Esophagus muscularis mucosa (tissue), 4 donors: ENCODE measurements around the gene ELMO2. TPM values are rescaled to one million over a fixed set of nuclear protein-coding genes. Genes with fewer than 3 reads are reported as not detected.

ENCODE experiments used
- DNase-seq: peaks from one replicate; pipeline ENCODE4 v3.0.0-alpha.2; 2017; ENCODE audit errors: extremely low spot score
- H3K27ac ChIP-seq, 4 donors: fragments of 200-600 bp; sonication (generic); replicated peaks in 1 of 4; 1 replicate in 3 of 4; 2 replicates in 1 of 4; pipeline ENCODE4 v1.5.1; 2016 to 2019; ENCODE audit warnings: mild to moderate bottlenecking in 1 of 4
- H3K27me3 ChIP-seq, 4 donors: fragments of 200-600 bp; sonication (generic); one replicate each; pipeline versions ENCODE4 v1.5.1 to v1.6.0; 2016 to 2019
- H3K36me3 ChIP-seq, 4 donors: fragments of 200-600 bp; sonication (generic); one replicate each; pipeline ENCODE4 v1.5.1; 2016 to 2019
- H3K4me1 ChIP-seq, 4 donors: fragments of 200-600 bp; sonication (generic); one replicate each; pipeline ENCODE4 v1.5.1; 2016 to 2019
- H3K4me3 ChIP-seq, 4 donors: fragments of 200-600 bp; sonication (generic); 1 replicate in 2 of 4; 2 replicates in 2 of 4; pipeline ENCODE4 v1.5.1; 2016 to 2019; ENCODE audit warnings: mild to moderate bottlenecking in 4 of 4, moderate library complexity in 1 of 4
- H3K9me3 ChIP-seq, 4 donors: fragments of 200-600 bp; sonication (generic); 1 replicate in 3 of 4; 2 replicates in 1 of 4; pipeline ENCODE4 v1.5.1; 2016 to 2019
- CTCF ChIP-seq, 3 experiments: fragments of 200-600 bp in 2 of 3; fragments of 450-650 bp in 1 of 3; sonication (generic) in 2 of 3; IDR thresholded peaks; one replicate each; pipeline ENCODE4 v1.5.1; 2017 to 2019; ENCODE audit warnings: antibody characterized with exemption in 3 of 3, mild to moderate bottlenecking in 2 of 3, moderate library complexity in 1 of 3
- EP300 ChIP-seq: sonication (generic); formaldehyde crosslinking; IDR thresholded peaks from one replicate; pipeline ENCODE4 v1.6.1; 2017; ENCODE audit warnings: antibody characterized with exemption
- POLR2A ChIP-seq: fragments of 450-650 bp; IDR thresholded peaks from one replicate; pipeline ENCODE4 v1.6.1; 2017; ENCODE audit warnings: antibody characterized with exemption, moderate library complexity, mild to moderate bottlenecking, low read depth
- POLR2AphosphoS5 ChIP-seq, 2 donors: sonication (generic); formaldehyde crosslinking; IDR thresholded peaks; one replicate each; pipeline ENCODE4 v1.6.1; 2017; ENCODE audit warnings: antibody characterized with exemption in 2 of 2
- WGBS: methylation state at CpG from one replicate; pipeline ENCODE4 v1.1.5; 2018; 5-methylcytosine and 5-hydroxymethylcytosine counted together
- intact Hi-C: fragments of 100-400 bp; cut with DNase I; formaldehyde crosslinking; loops from one replicate; pipeline ENCODE4 v1.15.1; 2023
- total RNA-seq, 4 donors: library from RNA; depleted of rRNA; stranded (reverse); fragments of >200 nt; gene quantifications; one replicate each; pipeline versions ENCODE4 v1.1.0 to v1.2.1, GENCODE V29; 2016

Gene ELMO2
- total RNA-seq, 4 donors from 2014 or later, result 35.3 to 61.4 (median 51.8) TPM

GRCh38 chr20:46430921-46431712 lies 24.7 kb upstream of the ELMO2 start:
- Histone ChIP-seq H3K27me3 (peaks cover 0 to 65% (median 0%) of the 10 kb centered on the region in 4 donors), H3K27ac (no peak overlapping the region), H3K4me1 (no peaks in the 10 kb centered on the region), H3K4me3 (no peak overlapping the region), H3K9me3 (no peaks in the 10 kb centered on the region), H3K36me3 (no peaks in the 10 kb centered on the region)
- DNase-seq, result no peak
- 84% methylated on average over 15 of the region's 15 CpGs for whole genome bisulfite sequencing
- TF ChIP-seq POLR2A (no peak), POLR2AphosphoS5 (IDR thresholded peaks at IDR 0.05) (no peak), CTCF (IDR thresholded peaks at IDR 0.05) (no peak), EP300 (no peak)
- intact Hi-C loops, result no loop called here

GRCh38 chr20:46427384-46427783 lies 21.0 kb upstream of the ELMO2 start:
- Histone ChIP-seq H3K27me3 (peaks cover 0 to 65% (median 2%) of the 10 kb centered on the region in 4 donors), H3K9me3 (no peaks in the 10 kb centered on the region), H3K4me3 (no peak overlapping the region), H3K36me3 (no peaks in the 10 kb centered on the region), H3K27ac (no peak overlapping the region), H3K4me1 (no peaks in the 10 kb centered on the region)
- no peak for DNase-seq
- no peak for TF ChIP-seq POLR2AphosphoS5 (IDR thresholded peaks at IDR 0.05)
- no peak for TF ChIP-seq EP300
- intact Hi-C loops, result no loop called here

- WGBS, result 87% methylated on average over 2 of the region's 2 CpGs
- no peaks in the 10 kb centered on the region for H3K4me1 ChIP-seq
- H3K36me3 ChIP-seq, result no peaks in the 10 kb centered on the region
- DNase-seq, result peak; percentile 60
- H3K4me3 ChIP-seq, result no peak overlapping the region
- no peaks in the 10 kb centered on the region for H3K9me3 ChIP-seq
- peaks cover 0 to 50% (median 2%) of the 10 kb centered on the region in 4 donors for H3K27me3 ChIP-seq
- intact Hi-C loops, result no loop called here
- no peak for TF ChIP-seq CTCF (IDR thresholded peaks at IDR 0.05)
- no peak for TF ChIP-seq POLR2AphosphoS5 (IDR thresholded peaks at IDR 0.05)
- no peak for TF ChIP-seq EP300
- no peak for TF ChIP-seq POLR2A
- no peak overlapping the region for H3K27ac ChIP-seq
Measured at GRCh38 chr20:46423882-46424482, 17.6 kb upstream of the ELMO2 start.

GRCh38 chr20:46423342-46423741 lies 16.9 kb upstream of the ELMO2 start:
- Histone ChIP-seq H3K4me1 (no peaks in the 10 kb centered on the region), H3K4me3 (no peak overlapping the region), H3K27me3 (peaks cover 0 to 46% (median 2%) of the 10 kb centered on the region in 4 donors), H3K27ac (no peak overlapping the region), H3K9me3 (no peaks in the 10 kb centered on the region), H3K36me3 (no peaks in the 10 kb centered on the region)
- 60% methylated on average over 3 of the region's 3 CpGs for WGBS
- intact Hi-C loops, result no loop called here
- TF ChIP-seq CTCF (IDR thresholded peaks at IDR 0.05), result no peak
- no peak for TF ChIP-seq POLR2AphosphoS5 (IDR thresholded peaks at IDR 0.05)
- no peak for TF ChIP-seq POLR2A
- no peak for TF ChIP-seq EP300
- DNase-seq, result peak; percentile 29

- no peak overlapping the region for H3K4me3 ChIP-seq
- WGBS, result 34% methylated on average over 5 of the region's 5 CpGs
- no peak overlapping the region for H3K27ac ChIP-seq
- DNase-seq, result peak; percentile 21
- H3K9me3 ChIP-seq, result peaks cover 0 to 5% (median 0%) of the 10 kb centered on the region in 4 donors
- TF ChIP-seq POLR2A, result no peak
- no peak for TF ChIP-seq POLR2AphosphoS5 (IDR thresholded peaks at IDR 0.05)
- TF ChIP-seq EP300, result no peak
- no peak for TF ChIP-seq CTCF (IDR thresholded peaks at IDR 0.05)
- intact Hi-C loops, result no loop called here
- H3K4me1 ChIP-seq, result no peaks in the 10 kb centered on the region
- peaks cover 0 to 39% (median 2%) of the 10 kb centered on the region in 4 donors for H3K27me3 ChIP-seq
- no peaks in the 10 kb centered on the region for H3K36me3 ChIP-seq
Measured at GRCh38 chr20:46420878-46421277, 14.5 kb upstream of the ELMO2 start.
